IPS-18a (cell line): Measurements from ENCODE around the gene PBRM1.
"Not testable (repeated sequence)": the region's sequence is repeated elsewhere in the genome, so short reads cannot be mapped to it uniquely, and the experiment has no call there.

Experiments
- H3K27ac ChIP-seq: one replicate; pipeline ENCODE4 v1.5.1; 2013; ENCODE audit warnings: low read length
- H3K27me3 ChIP-seq: one replicate; pipeline ENCODE4 v1.6.1; 2013; ENCODE audit warnings: mild to moderate bottlenecking, low read length; ENCODE audit not compliant: control insufficient read depth, insufficient read depth
- H3K36me3 ChIP-seq: one replicate; pipeline ENCODE4 v1.6.1; 2013; ENCODE audit warnings: low read depth, low read length; ENCODE audit not compliant: control insufficient read depth
- H3K4me1 ChIP-seq: one replicate; pipeline ENCODE4 v1.6.1; 2013; ENCODE audit warnings: low read depth, low read length; ENCODE audit not compliant: control insufficient read depth
- H3K4me3 ChIP-seq: one replicate; pipeline ENCODE4 v1.5.1; 2013; ENCODE audit warnings: low read length
- H3K9ac ChIP-seq: one replicate; pipeline ENCODE4 v1.6.1; 2013; ENCODE audit warnings: mild to moderate bottlenecking, low read length, moderate library complexity
- H3K9me3 ChIP-seq: one replicate; pipeline ENCODE4 v1.6.1; 2013; ENCODE audit warnings: low read depth, low read length; ENCODE audit not compliant: control insufficient read depth

Gene PBRM1

DNA sequence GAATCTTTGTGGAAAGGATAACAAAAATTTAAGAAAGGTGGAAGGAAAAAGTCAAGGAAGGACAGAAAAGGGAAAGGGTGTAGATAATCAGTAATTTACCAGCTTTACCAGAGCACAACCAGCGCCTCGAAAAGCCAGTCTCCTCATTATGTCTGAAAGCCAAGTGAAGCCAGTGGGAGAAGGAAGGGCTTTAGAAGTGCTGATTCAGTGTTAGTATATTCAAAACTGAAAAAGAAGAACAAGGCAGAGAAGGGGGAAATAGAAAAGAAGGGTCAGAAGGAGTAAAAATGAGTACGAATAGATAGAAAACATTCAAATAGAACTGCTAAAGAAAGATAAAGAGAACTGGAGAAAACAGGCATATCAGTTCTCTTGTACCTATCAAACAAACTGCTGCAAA, 4.1 kb downstream of the PBRM1 start:
- Histone ChIP-seq H3K27me3 (no peaks in the 10 kb centered on the region), H3K4me3 (no peak overlapping the region), H3K9ac (no peak overlapping the region), H3K27ac (no peak overlapping the region), H3K9me3 (no peaks in the 10 kb centered on the region), H3K4me1 (peaks cover 6% of the 10 kb centered on the region), H3K36me3 (peaks cover 42% of the 10 kb centered on the region)

- Histone ChIP-seq H3K9me3 (no peaks in the 10 kb centered on the region), H3K36me3 (peaks cover 49% of the 10 kb centered on the region), H3K4me3 (no peak overlapping the region), H3K27me3 (no peaks in the 10 kb centered on the region), H3K27ac (no peak overlapping the region), H3K4me1 (peaks cover 6% of the 10 kb centered on the region), H3K9ac (no peak overlapping the region)
Observed at GRCh38 chr3:52679811-52680210, 5.9 kb downstream of the PBRM1 start.

GRCh38 chr3:52679199-52679538, 6.5 kb downstream of the PBRM1 start:
- Histone ChIP-seq H3K9ac (no peak overlapping the region), H3K36me3 (peaks cover 51% of the 10 kb centered on the region), H3K27ac (no peak overlapping the region)

DNA sequence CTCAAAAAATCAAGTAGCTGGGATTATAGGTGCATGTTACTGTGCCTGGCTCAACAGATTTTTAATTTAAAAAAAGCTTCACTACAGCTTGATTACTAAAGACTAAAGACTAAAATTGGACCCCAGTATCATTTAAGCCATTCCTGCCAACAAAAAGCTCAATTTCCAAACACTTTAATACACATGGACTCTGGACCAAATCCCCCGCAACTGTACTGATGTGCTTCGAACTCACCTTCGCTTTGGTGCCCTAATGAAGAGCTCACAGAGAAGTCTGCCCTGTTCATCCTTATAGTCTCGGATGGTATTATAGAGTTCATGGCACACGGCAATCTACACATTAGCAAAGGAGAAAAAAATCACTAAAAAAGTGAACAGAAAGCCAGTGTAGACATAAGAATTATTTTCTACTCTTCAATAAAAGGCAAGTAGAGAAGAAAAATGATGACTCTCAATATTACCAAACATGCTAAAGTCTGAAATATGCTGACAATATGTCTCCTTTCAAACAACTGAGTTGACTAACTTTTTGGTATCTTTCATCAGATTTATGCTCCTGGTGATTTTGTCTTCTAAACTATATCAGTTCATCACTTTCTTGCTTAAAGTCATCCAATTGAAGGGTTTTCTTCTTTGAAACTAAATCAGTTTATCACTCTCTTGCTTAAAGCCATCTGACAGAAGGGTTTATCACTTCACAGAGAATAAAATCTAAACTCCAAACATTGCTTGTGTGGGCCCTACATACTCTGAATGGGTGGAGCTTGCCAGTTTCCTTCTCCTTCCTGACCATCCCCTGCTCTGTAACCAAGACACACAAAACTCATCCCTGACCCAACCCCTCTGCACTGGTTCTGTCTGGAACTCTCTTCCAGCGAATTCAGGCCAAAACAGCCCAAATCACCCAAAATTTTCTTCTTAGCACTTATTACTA, 7.2 kb downstream of the PBRM1 start:
- no peaks in the 10 kb centered on the region for H3K4me1 ChIP-seq
- no peaks in the 10 kb centered on the region for H3K9me3 ChIP-seq
- no peak overlapping the region for H3K27ac ChIP-seq
- H3K27me3 ChIP-seq: no peaks in the 10 kb centered on the region
- H3K9ac ChIP-seq: no peak overlapping the region
- H3K4me3 ChIP-seq: no peak overlapping the region
- H3K36me3 ChIP-seq: peaks cover 51% of the 10 kb centered on the region

More at GRCh38 chr3:52679199-52679538, 6.5 kb downstream of the PBRM1 start:
- Histone ChIP-seq H3K27me3 (no peaks in the 10 kb centered on the region), H3K4me1 (peaks cover under 1% of the 10 kb centered on the region), H3K9me3 (no peaks in the 10 kb centered on the region), H3K4me3 (no peak overlapping the region)

- peaks cover 60% of the 10 kb centered on the region for H3K36me3 ChIP-seq
- not testable (repeated sequence) for H3K27ac ChIP-seq, H3K27me3 ChIP-seq, H3K4me3 ChIP-seq, H3K4me1 ChIP-seq, H3K9me3 ChIP-seq, H3K9ac ChIP-seq
Observed at GRCh38 chr3:52676201-52676600, 9.5 kb downstream of the PBRM1 start.

DNA sequence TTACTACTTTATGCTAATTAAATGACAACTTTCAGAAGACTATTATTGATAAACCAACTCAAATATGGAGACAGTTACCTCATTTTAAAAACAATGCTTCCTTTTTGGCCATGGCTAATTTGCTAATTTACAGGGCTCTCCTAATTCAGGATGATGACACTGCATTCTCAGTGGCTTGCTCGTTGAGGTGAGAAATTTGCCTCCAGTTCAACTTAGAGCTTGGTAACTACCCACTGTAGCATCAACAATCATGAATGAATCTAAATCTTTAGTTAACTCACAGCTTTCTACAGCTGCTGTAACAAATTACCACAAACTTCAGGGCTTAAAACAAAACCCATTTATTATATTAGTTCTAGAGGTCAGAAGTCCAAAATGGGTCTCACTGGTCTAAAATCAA, 14.0 kb downstream of the PBRM1 start:
- H3K9me3 ChIP-seq: no peaks in the 10 kb centered on the region
- peaks cover 40% of the 10 kb centered on the region for H3K36me3 ChIP-seq
- peaks cover 4% of the 10 kb centered on the region for H3K4me1 ChIP-seq
- no peak overlapping the region for H3K27ac ChIP-seq
- H3K9ac ChIP-seq: no peak overlapping the region
- H3K27me3 ChIP-seq: no peaks in the 10 kb centered on the region
- no peak overlapping the region for H3K4me3 ChIP-seq

GRCh38 chr3:52670621-52671521, 14.8 kb downstream of the PBRM1 start:
- Histone ChIP-seq H3K4me3 (no peak overlapping the region), H3K9ac (no peak overlapping the region)

GRCh38 chr3:52663098-52663497, 22.6 kb downstream of the PBRM1 start:
- Histone ChIP-seq H3K4me1 (no peaks in the 10 kb centered on the region), H3K27me3 (no peaks in the 10 kb centered on the region), H3K27ac (no peak overlapping the region), H3K9me3 (no peaks in the 10 kb centered on the region), H3K36me3 (peaks cover 62% of the 10 kb centered on the region), H3K4me3 (no peak overlapping the region), H3K9ac (no peak overlapping the region)

More at GRCh38 chr3:52670621-52671521, 14.8 kb downstream of the PBRM1 start:
- peaks cover 4% of the 10 kb centered on the region for H3K4me1 ChIP-seq
- H3K9me3 ChIP-seq: no peaks in the 10 kb centered on the region
- H3K36me3 ChIP-seq: peaks cover 36% of the 10 kb centered on the region
- no peaks in the 10 kb centered on the region for H3K27me3 ChIP-seq
- H3K27ac ChIP-seq: no peak overlapping the region

- H3K36me3 ChIP-seq: peaks cover 70% of the 10 kb centered on the region
- H3K9ac ChIP-seq: no peak overlapping the region
Observed at GRCh38 chr3:52660046-52660445, 25.7 kb downstream of the PBRM1 start.

GRCh38 chr3:52655895-52656294, 29.8 kb downstream of the PBRM1 start:
- no peaks in the 10 kb centered on the region for H3K9me3 ChIP-seq
- H3K4me1 ChIP-seq: no peaks in the 10 kb centered on the region
- no peak overlapping the region for H3K4me3 ChIP-seq
- H3K27ac ChIP-seq: no peak overlapping the region
- H3K36me3 ChIP-seq: peaks cover 72% of the 10 kb centered on the region
- no peaks in the 10 kb centered on the region for H3K27me3 ChIP-seq
- H3K9ac ChIP-seq: no peak overlapping the region

More at GRCh38 chr3:52660046-52660445, 25.7 kb downstream of the PBRM1 start:
- Histone ChIP-seq H3K9me3 (no peaks in the 10 kb centered on the region), H3K27ac (no peak overlapping the region), H3K4me1 (no peaks in the 10 kb centered on the region), H3K27me3 (no peaks in the 10 kb centered on the region), H3K4me3 (no peak overlapping the region)

GRCh38 chr3:52651592-52651991, 34.1 kb downstream of the PBRM1 start:
- Histone ChIP-seq H3K9ac (no peak overlapping the region), H3K27ac (no peak overlapping the region), H3K36me3 (peaks cover 65% of the 10 kb centered on the region), H3K4me1 (no peaks in the 10 kb centered on the region), H3K9me3 (no peaks in the 10 kb centered on the region), H3K4me3 (no peak overlapping the region), H3K27me3 (no peaks in the 10 kb centered on the region)
